ENCODE results near the gene KLHL6. TPM values are rescaled to one million over a fixed set of nuclear protein-coding genes. Genes with fewer than 3 reads are reported as not detected.

KLHL6 gene
- total and polyA plus RNA-seq, 7 donors: under 0.01 to 10.3 (median 1.1) TPM

GRCh38 chr3:183489455-183490210 is 65.9 kb downstream of the KLHL6 start:
- H3K27ac ChIP-seq: no peak overlapping the region
- TF ChIP-seq EP300 (IDR thresholded peaks at IDR 0.05) (no peak), POLR2AphosphoS5 (IDR thresholded peaks at IDR 0.05) (no peak), POLR2A (IDR thresholded peaks at IDR 0.05) (no peak)
- TF ChIP-seq, protein P1, sequence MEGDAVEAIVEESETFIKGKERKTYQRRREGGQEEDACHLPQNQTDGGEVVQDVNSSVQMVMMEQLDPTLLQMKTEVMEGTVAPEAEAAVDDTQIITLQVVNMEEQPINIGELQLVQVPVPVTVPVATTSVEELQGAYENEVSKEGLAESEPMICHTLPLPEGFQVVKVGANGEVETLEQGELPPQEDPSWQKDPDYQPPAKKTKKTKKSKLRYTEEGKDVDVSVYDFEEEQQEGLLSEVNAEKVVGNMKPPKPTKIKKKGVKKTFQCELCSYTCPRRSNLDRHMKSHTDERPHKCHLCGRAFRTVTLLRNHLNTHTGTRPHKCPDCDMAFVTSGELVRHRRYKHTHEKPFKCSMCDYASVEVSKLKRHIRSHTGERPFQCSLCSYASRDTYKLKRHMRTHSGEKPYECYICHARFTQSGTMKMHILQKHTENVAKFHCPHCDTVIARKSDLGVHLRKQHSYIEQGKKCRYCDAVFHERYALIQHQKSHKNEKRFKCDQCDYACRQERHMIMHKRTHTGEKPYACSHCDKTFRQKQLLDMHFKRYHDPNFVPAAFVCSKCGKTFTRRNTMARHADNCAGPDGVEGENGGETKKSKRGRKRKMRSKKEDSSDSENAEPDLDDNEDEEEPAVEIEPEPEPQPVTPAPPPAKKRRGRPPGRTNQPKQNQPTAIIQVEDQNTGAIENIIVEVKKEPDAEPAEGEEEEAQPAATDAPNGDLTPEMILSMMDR (IDR thresholded peaks at IDR 0.05): no peak
- no peak overlapping the region for H3K4me3 ChIP-seq
- no peaks in the 10 kb centered on the region for H3K4me1 ChIP-seq
- H3K27me3 ChIP-seq: no peaks in the 10 kb centered on the region
- intact Hi-C loops (cut with DNase I): no loop called here
- no peaks in the 10 kb centered on the region for H3K36me3 ChIP-seq
- no peak for DNase-seq
- H3K9me3 ChIP-seq: no peaks in the 10 kb centered on the region
- WGBS, 2 donors: 54 to 76% methylated on average over 6 of the region's 6 CpGs

DNA sequence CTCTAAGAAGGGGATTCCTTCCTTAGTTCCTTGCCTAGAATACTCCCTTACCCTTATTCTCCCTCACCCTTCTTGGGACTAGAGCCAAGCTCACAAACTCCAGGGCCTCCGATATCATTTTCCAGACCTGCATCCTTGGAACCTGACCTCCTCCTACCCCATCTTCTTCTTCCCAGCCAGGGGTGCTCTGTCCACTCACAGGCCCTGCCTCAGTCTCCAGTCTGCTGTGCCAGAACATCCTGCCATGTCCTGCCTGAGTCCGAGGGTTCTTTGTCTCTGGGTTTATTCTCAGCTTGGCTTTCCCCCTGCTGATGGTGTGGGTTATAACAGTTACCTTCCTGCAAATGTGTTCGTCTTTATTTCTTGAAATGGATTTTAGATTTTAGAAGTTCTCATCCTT is 67.2 kb downstream of the KLHL6 start:
- DNase-seq: no peak
- intact Hi-C loops (cut with DNase I): no loop called here
- H3K4me1 ChIP-seq: no peaks in the 10 kb centered on the region

GRCh38 chr3:183487896-183488295 is 67.6 kb downstream of the KLHL6 start:
- WGBS, 2 donors: 86 to 87% methylated on average over 6 of the region's 6 CpGs
- TF ChIP-seq POLR2A (IDR thresholded peaks at IDR 0.05) (no peak), POLR2AphosphoS5 (IDR thresholded peaks at IDR 0.05) (no peak), EP300 (IDR thresholded peaks at IDR 0.05) (no peak)
- TF ChIP-seq, protein P1 (IDR thresholded peaks at IDR 0.05): no peak
- no peaks in the 10 kb centered on the region for H3K4me1 ChIP-seq
- intact Hi-C loops (cut with DNase I): no loop called here
- no peaks in the 10 kb centered on the region for H3K36me3 ChIP-seq
- no peak overlapping the region for H3K4me3 ChIP-seq
- no peak overlapping the region for H3K27ac ChIP-seq
- H3K9me3 ChIP-seq: no peaks in the 10 kb centered on the region
- no peaks in the 10 kb centered on the region for H3K27me3 ChIP-seq
- no peak for DNase-seq

More for the DNA sequence above, 67.2 kb downstream of the KLHL6 start:
- Histone ChIP-seq H3K4me3 (no peak overlapping the region), H3K27me3 (no peaks in the 10 kb centered on the region), H3K9me3 (no peaks in the 10 kb centered on the region), H3K36me3 (no peaks in the 10 kb centered on the region), H3K27ac (no peak overlapping the region)
- TF ChIP-seq EP300 (IDR thresholded peaks at IDR 0.05) (no peak), POLR2A (IDR thresholded peaks at IDR 0.05) (no peak), POLR2AphosphoS5 (IDR thresholded peaks at IDR 0.05) (no peak)
- TF ChIP-seq, protein P1 (IDR thresholded peaks at IDR 0.05): no peak
- 95 to 98% methylated on average over 3 of the region's 3 CpGs for WGBS, 2 donors

- TF ChIP-seq POLR2AphosphoS5 (IDR thresholded peaks at IDR 0.05): no peak
- H3K36me3 ChIP-seq: no peaks in the 10 kb centered on the region
- no peaks in the 10 kb centered on the region for H3K27me3 ChIP-seq
- H3K4me1 ChIP-seq: no peaks in the 10 kb centered on the region
- WGBS, 2 donors: 68 to 87% methylated on average over 4 of the region's 4 CpGs
- DNase-seq: no peak
- no peak overlapping the region for H3K4me3 ChIP-seq
- no peaks in the 10 kb centered on the region for H3K9me3 ChIP-seq
- intact Hi-C loops (cut with DNase I): no loop called here
- no peak overlapping the region for H3K27ac ChIP-seq
These were observed 68.5 kb downstream of the KLHL6 start for GRCh38 chr3:183487016-183487415.

GRCh38 chr3:183486472-183486871 is 69.0 kb downstream of the KLHL6 start:
- Histone ChIP-seq H3K4me1 (no peaks in the 10 kb centered on the region), H3K9me3 (no peaks in the 10 kb centered on the region), H3K4me3 (no peak overlapping the region), H3K27me3 (no peaks in the 10 kb centered on the region), H3K36me3 (no peaks in the 10 kb centered on the region), H3K27ac (no peak overlapping the region)
- intact Hi-C loops (cut with DNase I): no loop called here
- TF ChIP-seq POLR2A (IDR thresholded peaks at IDR 0.05) (no peak), EP300 (IDR thresholded peaks at IDR 0.05) (no peak), POLR2AphosphoS5 (IDR thresholded peaks at IDR 0.05) (no peak)
- TF ChIP-seq, protein P1 (IDR thresholded peaks at IDR 0.05): no peak
- DNase-seq: no peak
- WGBS, 2 donors: 94 to 95% methylated on average over 6 of the region's 6 CpGs

All from sigmoid colon (tissue), 7 donors.